ENCODE data around the gene SGK1. TPM values are rescaled to one million over a fixed set of nuclear protein-coding genes. Genes with fewer than 3 reads are reported as not detected.

The SGK1 gene
- total RNA-seq, 2 donors from 2014 or later, result 9.7 to 13.0 TPM

- no peak for DNase-seq
- H3K4me3 ChIP-seq (ENCODE audit: low read length), result no peak overlapping the region
- H3K4me1 ChIP-seq (ENCODE audit: control insufficient read depth, insufficient read depth, low read length), result no peaks in the 10 kb centered on the region
- Mint-ChIP-seq H3K4me1 (peaks cover 5% of the 10 kb centered on the region), H3K4me3 (no peak overlapping the region), H3K27me3 (ENCODE audit: insufficient read depth) (no peaks in the 10 kb centered on the region), H3K36me3 (ENCODE audit: low read depth) (no peaks in the 10 kb centered on the region), H3K27ac (peak overlapping the region; percentile 79), H3K9me3 (peaks cover 6% of the 10 kb centered on the region)
- H3K9me3 ChIP-seq (ENCODE audit: control insufficient read depth, low read length), result no peaks in the 10 kb centered on the region
- TF ChIP-seq, protein P1, sequence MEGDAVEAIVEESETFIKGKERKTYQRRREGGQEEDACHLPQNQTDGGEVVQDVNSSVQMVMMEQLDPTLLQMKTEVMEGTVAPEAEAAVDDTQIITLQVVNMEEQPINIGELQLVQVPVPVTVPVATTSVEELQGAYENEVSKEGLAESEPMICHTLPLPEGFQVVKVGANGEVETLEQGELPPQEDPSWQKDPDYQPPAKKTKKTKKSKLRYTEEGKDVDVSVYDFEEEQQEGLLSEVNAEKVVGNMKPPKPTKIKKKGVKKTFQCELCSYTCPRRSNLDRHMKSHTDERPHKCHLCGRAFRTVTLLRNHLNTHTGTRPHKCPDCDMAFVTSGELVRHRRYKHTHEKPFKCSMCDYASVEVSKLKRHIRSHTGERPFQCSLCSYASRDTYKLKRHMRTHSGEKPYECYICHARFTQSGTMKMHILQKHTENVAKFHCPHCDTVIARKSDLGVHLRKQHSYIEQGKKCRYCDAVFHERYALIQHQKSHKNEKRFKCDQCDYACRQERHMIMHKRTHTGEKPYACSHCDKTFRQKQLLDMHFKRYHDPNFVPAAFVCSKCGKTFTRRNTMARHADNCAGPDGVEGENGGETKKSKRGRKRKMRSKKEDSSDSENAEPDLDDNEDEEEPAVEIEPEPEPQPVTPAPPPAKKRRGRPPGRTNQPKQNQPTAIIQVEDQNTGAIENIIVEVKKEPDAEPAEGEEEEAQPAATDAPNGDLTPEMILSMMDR (conservative IDR thresholded peaks at IDR 0.05), result no peak
- 54 to 56% methylated on average over 1 of the region's 1 CpG for WGBS, 2 experiments (ENCODE audit: insufficient coverage in 1 of 2, insufficient read length in 1 of 2)
- no peaks in the 10 kb centered on the region for H3K27me3 ChIP-seq (ENCODE audit: control insufficient read depth, insufficient read depth, low read length, poor library complexity, severe bottlenecking)
- H3K9ac ChIP-seq (ENCODE audit: extremely low read depth, low read length, poor library complexity, severe bottlenecking), result no peak overlapping the region
- no peak overlapping the region for H3K27ac ChIP-seq (ENCODE audit: low read depth, low read length)
- no peaks in the 10 kb centered on the region for H3K36me3 ChIP-seq (ENCODE audit: control insufficient read depth, insufficient read depth, low read length)
Observed at GRCh38 chr6:134161041-134161440, 156.9 kb downstream of the SGK1 start.

GRCh38 chr6:134152767-134153485 is 165.0 kb downstream of the SGK1 start:
- DNase-seq, result no peak
- Histone ChIP-seq H3K27ac (ENCODE audit: low read depth, low read length) (no peak overlapping the region), H3K4me1 (ENCODE audit: control insufficient read depth, insufficient read depth, low read length) (no peaks in the 10 kb centered on the region), H3K9me3 (ENCODE audit: control insufficient read depth, low read length) (no peaks in the 10 kb centered on the region), H3K4me3 (ENCODE audit: low read length) (no peak overlapping the region), H3K9ac (ENCODE audit: extremely low read depth, low read length, poor library complexity, severe bottlenecking) (no peak overlapping the region), H3K36me3 (ENCODE audit: control insufficient read depth, insufficient read depth, low read length) (no peaks in the 10 kb centered on the region), H3K27me3 (ENCODE audit: control insufficient read depth, insufficient read depth, low read length, poor library complexity, severe bottlenecking) (no peaks in the 10 kb centered on the region)
- Mint-ChIP-seq H3K4me1 (no peaks in the 10 kb centered on the region), H3K4me3 (no peak overlapping the region), H3K27me3 (ENCODE audit: insufficient read depth) (no peaks in the 10 kb centered on the region), H3K27ac (no peak overlapping the region), H3K9me3 (no peaks in the 10 kb centered on the region), H3K36me3 (ENCODE audit: low read depth) (no peaks in the 10 kb centered on the region)
- TF ChIP-seq, protein P1 (conservative IDR thresholded peaks at IDR 0.05), result no peak
- WGBS, 2 experiments (ENCODE audit: insufficient coverage in 1 of 2, insufficient read length in 1 of 2), result 73 to 74% methylated on average over 7 to 8 of the region's 8 CpGs

GRCh38 chr6:134148566-134148965 is 169.3 kb downstream of the SGK1 start:
- Histone ChIP-seq H3K4me1 (ENCODE audit: control insufficient read depth, insufficient read depth, low read length) (no peaks in the 10 kb centered on the region), H3K27ac (ENCODE audit: low read depth, low read length) (no peak overlapping the region), H3K9me3 (ENCODE audit: control insufficient read depth, low read length) (no peaks in the 10 kb centered on the region), H3K27me3 (ENCODE audit: control insufficient read depth, insufficient read depth, low read length, poor library complexity, severe bottlenecking) (no peaks in the 10 kb centered on the region), H3K36me3 (ENCODE audit: control insufficient read depth, insufficient read depth, low read length) (no peaks in the 10 kb centered on the region), H3K9ac (ENCODE audit: extremely low read depth, low read length, poor library complexity, severe bottlenecking) (no peak overlapping the region), H3K4me3 (ENCODE audit: low read length) (no peak overlapping the region)
- DNase-seq, result no peak
- no peaks in the 10 kb centered on the region for H3K36me3 Mint-ChIP-seq (ENCODE audit: low read depth)
- no peaks in the 10 kb centered on the region for H3K27me3 Mint-ChIP-seq (ENCODE audit: insufficient read depth)
- H3K4me1 Mint-ChIP-seq, result peaks cover 11% of the 10 kb centered on the region
- no peak overlapping the region for H3K27ac Mint-ChIP-seq
- H3K9me3 Mint-ChIP-seq, result no peaks in the 10 kb centered on the region
- TF ChIP-seq, protein P1 (conservative IDR thresholded peaks at IDR 0.05), result no peak
- no peak overlapping the region for H3K4me3 Mint-ChIP-seq
- WGBS, 2 experiments (ENCODE audit: insufficient coverage in 1 of 2, insufficient read length in 1 of 2), result 80 to 85% methylated on average over 2 of the region's 2 CpGs

All from endodermal cell (in vitro differentiated cells).